GM12878 (cell line): ENCODE measurements around the gene PRPSAP2.

ENCODE experiments used
- CBX5 ChIP-seq: sonication (generic); IDR thresholded peaks from 2 replicates; pipeline ENCODE4 v1.6.1; 2016; ENCODE audit warnings: low read depth, moderate library complexity, mild to moderate bottlenecking, inconsistent platforms
- DPF2 ChIP-seq: fragments of 450-650 bp; IDR thresholded peaks from 2 replicates; pipeline ENCODE4 v1.6.1; 2017; ENCODE audit warnings: mild to moderate bottlenecking
- SMAD1 ChIP-seq: fragments of 450-650 bp; IDR thresholded peaks from 2 replicates; pipeline ENCODE4 v1.6.1; 2018; ENCODE audit warnings: mild to moderate bottlenecking, low read depth; ENCODE audit not compliant: partially characterized antibody
- ZNF274 ChIP-seq: IDR thresholded peaks from one replicate; pipeline ENCODE4 v1.8.0; 2011; ENCODE audit not compliant: insufficient read length, insufficient read depth
- TF ChIP-seq, protein P1 (sequence below), 3 experiments: IDR thresholded peaks in 2 of 3; conservative IDR thresholded peaks in 1 of 3; 2 replicates each; pipeline ENCODE4 v1.5.1; 2011; ENCODE audit warnings: low read depth in 3 of 3, low read length in 3 of 3, mild to moderate bottlenecking in 3 of 3, control low read depth in 2 of 3, moderate library complexity in 2 of 3, inconsistent platforms in 1 of 3, mixed read lengths in 1 of 3; ENCODE audit not compliant: control insufficient read depth in 2 of 3, insufficient read depth in 1 of 3; ENCODE audit errors: extremely low read depth in 1 of 3

DNA sequence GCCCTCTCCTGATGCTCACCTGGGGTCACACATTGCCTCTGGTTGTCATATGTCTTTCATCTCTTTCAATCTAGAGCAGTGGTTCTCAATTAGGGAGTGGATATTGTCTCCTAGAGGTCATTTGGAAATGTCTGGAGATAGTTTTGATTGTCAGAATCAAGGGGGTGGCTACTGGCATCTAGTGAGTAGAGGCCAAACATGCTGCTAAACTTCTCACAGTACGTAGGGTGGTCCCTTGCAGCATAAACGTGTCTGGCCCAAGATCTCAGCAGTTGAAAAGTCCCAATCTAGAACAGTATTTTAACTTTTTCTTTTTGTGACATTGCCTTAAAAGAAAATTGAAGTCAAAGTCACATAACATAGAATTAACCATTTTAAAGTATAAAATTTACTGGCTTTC is 63.6 kb downstream of the PRPSAP2 start:
- TF ChIP-seq DPF2 (no peak), CBX5 (no peak), ZNF274 (no peak), SMAD1 (no peak)
- TF ChIP-seq, protein P1, sequence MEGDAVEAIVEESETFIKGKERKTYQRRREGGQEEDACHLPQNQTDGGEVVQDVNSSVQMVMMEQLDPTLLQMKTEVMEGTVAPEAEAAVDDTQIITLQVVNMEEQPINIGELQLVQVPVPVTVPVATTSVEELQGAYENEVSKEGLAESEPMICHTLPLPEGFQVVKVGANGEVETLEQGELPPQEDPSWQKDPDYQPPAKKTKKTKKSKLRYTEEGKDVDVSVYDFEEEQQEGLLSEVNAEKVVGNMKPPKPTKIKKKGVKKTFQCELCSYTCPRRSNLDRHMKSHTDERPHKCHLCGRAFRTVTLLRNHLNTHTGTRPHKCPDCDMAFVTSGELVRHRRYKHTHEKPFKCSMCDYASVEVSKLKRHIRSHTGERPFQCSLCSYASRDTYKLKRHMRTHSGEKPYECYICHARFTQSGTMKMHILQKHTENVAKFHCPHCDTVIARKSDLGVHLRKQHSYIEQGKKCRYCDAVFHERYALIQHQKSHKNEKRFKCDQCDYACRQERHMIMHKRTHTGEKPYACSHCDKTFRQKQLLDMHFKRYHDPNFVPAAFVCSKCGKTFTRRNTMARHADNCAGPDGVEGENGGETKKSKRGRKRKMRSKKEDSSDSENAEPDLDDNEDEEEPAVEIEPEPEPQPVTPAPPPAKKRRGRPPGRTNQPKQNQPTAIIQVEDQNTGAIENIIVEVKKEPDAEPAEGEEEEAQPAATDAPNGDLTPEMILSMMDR (IDR thresholded peaks at IDR 0.05 in 2 of 3, conservative IDR thresholded peaks at IDR 0.05 in 1 of 3; ENCODE audit: control insufficient read depth in 2 of 3, extremely low read depth in 1 of 3, insufficient read depth in 1 of 3, low read depth in 3 of 3, low read length in 3 of 3), result no peak
